ENCODE results near the gene FHOD1.

FHOD1 gene

GRCh38 chr16:67247192-67248072 is at the start of gene FHOD1:
TSS of gene FHOD1 (minus strand) at chr16:67247481. CDS start at chr16:67247410, 71 bp downstream.
- DNase-seq, result peak; percentile 99

GRCh38 chr16:67296420-67296819 is 49.1 kb upstream of the FHOD1 start:
- DNase-seq, result no peak

GRCh38 chr16:67294938-67295361 is 47.7 kb upstream of the FHOD1 start:
- DNase-seq, result no peak

GRCh38 chr16:67294171-67294757 is 47.0 kb upstream of the FHOD1 start:
- no peak for DNase-seq

- DNase-seq, result no peak
Measured at GRCh38 chr16:67291461-67291860, 44.2 kb upstream of the FHOD1 start.

- DNase-seq, result no peak
Measured at GRCh38 chr16:67287960-67288359, 40.7 kb upstream of the FHOD1 start.

GRCh38 chr16:67286441-67287235 is 39.4 kb upstream of the FHOD1 start:
- DNase-seq, result no peak

GRCh38 chr16:67284699-67285646 is 37.7 kb upstream of the FHOD1 start:
- DNase-seq, result peak; percentile 98

- DNase-seq, result peak; percentile 69
Measured at GRCh38 chr16:67283826-67284555, 36.7 kb upstream of the FHOD1 start.

- no peak for DNase-seq
Measured at GRCh38 chr16:67283039-67283825, 36.0 kb upstream of the FHOD1 start.

- no peak for DNase-seq
Measured at GRCh38 chr16:67282447-67282805, 35.1 kb upstream of the FHOD1 start.

- DNase-seq, result no peak
Measured at GRCh38 chr16:67281536-67282446, 34.5 kb upstream of the FHOD1 start.

GRCh38 chr16:67280090-67281015 is 33.1 kb upstream of the FHOD1 start:
- DNase-seq, result no peak

GRCh38 chr16:67279296-67280089 is 32.2 kb upstream of the FHOD1 start, which contains the start of gene PLEKHG4:
TSS of gene PLEKHG4 (plus strand) at chr16:67279532. CDS start at chr16:67280045, 513 bp downstream.
- DNase-seq, result peak; percentile 94

GRCh38 chr16:67278773-67279295 is 31.6 kb upstream of the FHOD1 start:
- peak; percentile 70 for DNase-seq

- DNase-seq, result peak; percentile 67
Measured at GRCh38 chr16:67277999-67278772, 30.9 kb upstream of the FHOD1 start.

Measured in RPMI8226 (cell line).